Prostate gland (tissue), 2 donors: Measurements from ENCODE around the gene ZG16. TPM values are rescaled to one million over a fixed set of nuclear protein-coding genes. Genes with fewer than 3 reads are reported as not detected.
"Not testable (repeated sequence)": the region's sequence is repeated elsewhere in the genome, so short reads cannot be mapped to it uniquely, and the experiment has no call there.

Source experiments
- DNase-seq: peaks from one replicate; pipeline ENCODE4 v3.0.0-alpha.2; 2019; ENCODE audit warnings: low spot score
- H3K27ac ChIP-seq, 2 donors: fragments of 200-600 bp; sonication (generic); 2 replicates each; pipeline ENCODE4 v1.5.1; 2017 to 2019
- H3K27me3 ChIP-seq: fragments of 200-600 bp; sonication (generic); replicated peaks from 2 replicates; pipeline ENCODE4 v1.5.1; 2019; ENCODE audit not compliant: insufficient read depth
- H3K36me3 ChIP-seq, 2 donors: fragments of 200-600 bp; sonication (generic); 1 replicate in 1 of 2; 2 replicates in 1 of 2; pipeline versions ENCODE4 v1.5.1 to v1.8.1; 2017 to 2019
- H3K4me1 ChIP-seq: fragments of 200-600 bp; sonication (generic); replicated peaks from 2 replicates; pipeline ENCODE4 v1.5.1; 2019
- H3K4me3 ChIP-seq, 2 donors: fragments of 200-600 bp; sonication (generic); 2 replicates each; pipeline ENCODE4 v1.5.1; 2017 to 2019
- H3K9me3 ChIP-seq: fragments of 200-600 bp; sonication (generic); 2 replicates; pipeline ENCODE4 v1.5.1; 2017
- POLR2A ChIP-seq: fragments of 450-650 bp; IDR thresholded peaks from one replicate; pipeline ENCODE4 v1.6.1; 2016; ENCODE audit warnings: antibody characterized with exemption, mild to moderate bottlenecking
- POLR2AphosphoS5 ChIP-seq: sonication (generic); formaldehyde crosslinking; IDR thresholded peaks from one replicate; pipeline ENCODE4 v1.6.1; 2017; ENCODE audit warnings: antibody characterized with exemption
- WGBS: methylation state at CpG from one replicate; pipeline ENCODE4 v1.1.5; 2018; 5-methylcytosine and 5-hydroxymethylcytosine counted together
- intact Hi-C: fragments of 100-400 bp; cut with DNase I; formaldehyde crosslinking; loops from one replicate; pipeline ENCODE4 v1.14.2; 2022
- total RNA-seq, 2 donors: library from RNA; depleted of rRNA; stranded (reverse); fragments of >200 nt; gene quantifications; one replicate each; pipeline ENCODE4 v1.1.0, GENCODE V29; 2016
- TF ChIP-seq, protein P1 (sequence below), 4 experiments: fragments of 200-600 bp in 2 of 4; fragments of 450-650 bp in 2 of 4; sonication (generic) in 2 of 4; IDR thresholded peaks; 1 replicate in 3 of 4; 2 replicates in 1 of 4; pipeline ENCODE4 v1.5.1; 2016 to 2019; ENCODE audit warnings: antibody characterized with exemption in 4 of 4, mild to moderate bottlenecking in 2 of 4, moderate library complexity in 2 of 4

The ZG16 gene
- total RNA-seq, 2 donors from 2014 or later = not detected

DNA sequence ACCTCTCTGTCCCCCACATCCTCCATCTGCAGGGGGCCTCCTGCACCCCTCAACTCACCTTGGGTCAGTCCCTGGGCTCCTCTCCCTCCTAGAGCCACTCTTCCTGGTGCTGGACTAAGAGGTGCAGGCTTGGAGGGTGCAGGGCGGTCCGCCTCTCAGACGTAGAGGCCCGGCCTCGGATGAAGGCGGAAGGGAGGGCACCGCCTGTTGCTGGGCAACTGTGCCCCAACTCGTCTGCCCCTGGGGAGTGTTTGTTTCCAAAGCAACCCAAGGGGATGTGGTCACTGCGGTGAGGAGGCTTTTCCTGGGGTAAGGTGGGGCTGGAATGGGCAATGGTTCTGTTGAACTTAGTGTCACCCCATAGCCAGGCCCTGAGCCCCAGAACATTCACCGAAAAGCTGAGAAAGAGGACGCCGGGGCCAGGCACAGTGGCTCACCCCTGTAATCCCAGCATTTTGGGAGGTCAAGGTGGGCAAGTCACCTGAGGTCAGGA is 32.2 kb upstream of the ZG16 start, which contains the start of gene C16orf54:
Gene C16orf54, minus strand, starts transcription at position 138 of the 493 bp plus-strand sequence. CDS start 1,039 bp downstream, outside the sequence.
- 84% methylated on average over 12 of the region's 12 CpGs for WGBS
- intact Hi-C loops = no loop called here
- no peak for DNase-seq
- H3K4me1 ChIP-seq = peaks cover 18% of the 10 kb centered on the region
- no peaks in the 10 kb centered on the region for H3K9me3 ChIP-seq
- H3K4me3 ChIP-seq = peak within 1 kb of the TSS; percentile 11 to 14
- no peak for TF ChIP-seq POLR2A
- H3K27me3 ChIP-seq = no peaks in the 10 kb centered on the region
- peak within 1 kb of the TSS; percentile 54 to 86 for H3K27ac ChIP-seq
- H3K36me3 ChIP-seq = no peaks in the 10 kb centered on the region

DNA sequence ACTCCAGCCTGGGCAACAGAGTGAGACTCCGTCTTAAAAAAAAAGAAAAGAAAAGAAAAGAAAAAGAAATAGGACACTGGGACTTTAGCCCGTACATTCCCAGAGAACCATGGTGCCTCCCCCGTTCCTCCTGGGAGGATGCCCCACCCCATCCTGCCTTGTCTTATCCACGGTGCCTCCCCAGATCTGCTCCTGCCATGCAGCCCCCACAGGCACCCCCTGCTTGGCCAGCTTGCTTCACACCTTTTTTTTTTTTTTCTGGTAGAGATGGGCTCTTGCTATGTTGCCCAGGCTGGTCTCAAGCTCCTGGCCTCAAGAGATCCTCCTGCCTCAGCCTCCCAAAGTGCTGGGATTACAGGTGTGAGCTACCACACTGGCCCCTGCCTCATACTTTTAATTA is 31.5 kb upstream of the ZG16 start:
- DNase-seq, H3K27ac ChIP-seq, H3K9me3 ChIP-seq, H3K4me3 ChIP-seq, H3K36me3 ChIP-seq, H3K27me3 ChIP-seq, intact Hi-C loops: not testable (repeated sequence)
- H3K4me1 ChIP-seq = peaks cover 12% of the 10 kb centered on the region
- 70% methylated on average over 4 of the region's 4 CpGs for WGBS

DNA sequence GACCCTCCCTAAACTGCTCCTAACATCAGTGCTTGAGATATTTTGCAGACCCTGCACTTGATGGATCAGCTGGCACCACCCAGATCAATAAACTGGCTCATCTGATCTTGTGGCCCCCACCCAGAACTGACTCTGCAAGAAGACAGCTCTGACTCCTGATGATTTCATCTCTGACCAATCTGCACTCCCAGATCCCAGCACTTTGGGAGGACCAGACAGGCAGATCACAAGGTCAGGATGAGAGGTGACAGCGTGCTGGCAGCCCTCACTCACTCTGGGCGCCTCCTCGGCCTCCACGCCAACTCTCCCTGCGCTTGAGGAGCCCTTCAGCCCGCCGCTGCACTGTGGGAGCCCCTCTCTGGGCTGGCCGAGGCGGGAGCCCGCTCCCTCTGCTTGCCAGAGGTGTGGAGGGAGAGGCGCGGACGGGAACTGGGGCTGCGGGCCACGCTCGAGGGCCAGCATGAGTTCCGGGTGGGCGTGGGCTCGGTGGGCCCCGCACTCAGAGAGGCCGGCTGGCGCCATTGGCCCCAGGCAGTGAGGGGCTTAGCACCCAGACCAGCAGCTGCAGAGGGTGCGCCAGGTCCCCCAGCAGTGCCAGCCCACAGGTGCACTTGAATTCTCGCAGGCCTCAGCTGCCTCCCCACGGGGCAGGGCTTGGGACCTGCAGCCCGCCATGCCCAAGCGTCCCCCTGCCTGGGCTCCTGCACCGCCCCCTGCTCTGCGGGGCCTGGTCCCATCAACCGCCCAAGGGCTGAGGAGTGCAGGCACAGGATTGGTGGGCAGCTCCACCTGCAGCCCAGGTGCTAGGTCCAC is 29.9 kb upstream of the ZG16 start:
- Histone ChIP-seq H3K9me3 (no peaks in the 10 kb centered on the region), H3K36me3 (no peaks in the 10 kb centered on the region), H3K27me3 (no peaks in the 10 kb centered on the region), H3K4me1 (peaks cover 8% of the 10 kb centered on the region), H3K27ac (peak overlapping the region; percentile 42 to 61), H3K4me3 (no peak overlapping the region)
- 94% methylated on average over 22 of the region's 30 CpGs for WGBS
- TF ChIP-seq POLR2AphosphoS5 = no peak
- TF ChIP-seq, protein P1, sequence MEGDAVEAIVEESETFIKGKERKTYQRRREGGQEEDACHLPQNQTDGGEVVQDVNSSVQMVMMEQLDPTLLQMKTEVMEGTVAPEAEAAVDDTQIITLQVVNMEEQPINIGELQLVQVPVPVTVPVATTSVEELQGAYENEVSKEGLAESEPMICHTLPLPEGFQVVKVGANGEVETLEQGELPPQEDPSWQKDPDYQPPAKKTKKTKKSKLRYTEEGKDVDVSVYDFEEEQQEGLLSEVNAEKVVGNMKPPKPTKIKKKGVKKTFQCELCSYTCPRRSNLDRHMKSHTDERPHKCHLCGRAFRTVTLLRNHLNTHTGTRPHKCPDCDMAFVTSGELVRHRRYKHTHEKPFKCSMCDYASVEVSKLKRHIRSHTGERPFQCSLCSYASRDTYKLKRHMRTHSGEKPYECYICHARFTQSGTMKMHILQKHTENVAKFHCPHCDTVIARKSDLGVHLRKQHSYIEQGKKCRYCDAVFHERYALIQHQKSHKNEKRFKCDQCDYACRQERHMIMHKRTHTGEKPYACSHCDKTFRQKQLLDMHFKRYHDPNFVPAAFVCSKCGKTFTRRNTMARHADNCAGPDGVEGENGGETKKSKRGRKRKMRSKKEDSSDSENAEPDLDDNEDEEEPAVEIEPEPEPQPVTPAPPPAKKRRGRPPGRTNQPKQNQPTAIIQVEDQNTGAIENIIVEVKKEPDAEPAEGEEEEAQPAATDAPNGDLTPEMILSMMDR (IDR thresholded peaks at IDR 0.05) = no peak
- TF ChIP-seq POLR2A = no peak
- intact Hi-C loops = no loop called here
- DNase-seq = no peak

DNA sequence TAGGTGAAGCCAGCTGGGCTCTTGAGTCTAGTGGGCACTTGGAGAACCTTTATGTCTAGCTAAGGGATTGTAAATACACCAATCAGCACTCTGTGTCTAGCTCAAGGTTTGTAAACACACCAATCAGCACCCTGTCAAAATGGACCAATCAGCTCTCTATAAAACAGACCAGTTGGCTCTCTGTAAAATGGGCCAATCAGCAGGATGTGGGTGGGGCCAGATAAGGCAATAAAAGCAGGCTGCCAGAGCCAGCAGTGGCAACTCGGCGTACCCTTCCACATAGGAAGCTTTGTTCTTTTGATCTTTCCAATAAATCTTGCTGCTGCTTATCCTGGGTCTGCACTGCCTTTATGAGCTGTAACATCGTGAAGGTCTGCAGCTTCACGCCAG is 29.3 kb upstream of the ZG16 start:
- peak overlapping the region in 1 of 2 donors; percentile 61 for H3K27ac ChIP-seq
- H3K4me1 ChIP-seq, H3K9me3 ChIP-seq, H3K36me3 ChIP-seq, H3K27me3 ChIP-seq, H3K4me3 ChIP-seq, intact Hi-C loops, DNase-seq: not testable (repeated sequence)
- WGBS = 39% methylated on average over 4 of the region's 4 CpGs

DNA sequence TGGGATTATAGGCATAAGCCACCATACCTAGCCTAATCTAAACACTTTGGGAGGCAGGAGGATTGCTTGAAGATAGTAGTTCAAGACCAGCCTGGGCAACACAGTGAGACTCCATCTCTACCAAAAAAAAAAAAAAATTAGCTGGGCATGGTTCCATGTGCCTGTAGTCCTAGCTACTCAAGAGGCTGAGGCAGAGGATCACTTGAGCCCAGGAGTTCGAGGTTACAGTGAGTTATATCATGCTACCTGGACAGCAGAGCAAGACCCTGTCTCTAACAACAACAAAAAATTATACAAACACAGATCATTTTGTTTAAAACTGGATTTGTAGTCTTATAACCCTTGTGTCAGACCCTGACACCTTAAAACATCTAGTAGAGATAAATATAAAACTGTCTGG is 24.5 kb upstream of the ZG16 start:
- no peaks in the 10 kb centered on the region for H3K4me1 ChIP-seq
- no peak overlapping the region for H3K27ac ChIP-seq
- whole genome bisulfite sequencing = 71% methylated on average over 1 of the region's 1 CpG
- TF ChIP-seq POLR2AphosphoS5 (no peak), POLR2A (no peak)
- TF ChIP-seq, protein P1 (IDR thresholded peaks at IDR 0.05) = no peak
- H3K9me3 ChIP-seq = no peaks in the 10 kb centered on the region
- no peaks in the 10 kb centered on the region for H3K36me3 ChIP-seq
- intact Hi-C loops = no loop called here
- no peak for DNase-seq
- H3K27me3 ChIP-seq = no peaks in the 10 kb centered on the region
- no peak overlapping the region for H3K4me3 ChIP-seq

DNA sequence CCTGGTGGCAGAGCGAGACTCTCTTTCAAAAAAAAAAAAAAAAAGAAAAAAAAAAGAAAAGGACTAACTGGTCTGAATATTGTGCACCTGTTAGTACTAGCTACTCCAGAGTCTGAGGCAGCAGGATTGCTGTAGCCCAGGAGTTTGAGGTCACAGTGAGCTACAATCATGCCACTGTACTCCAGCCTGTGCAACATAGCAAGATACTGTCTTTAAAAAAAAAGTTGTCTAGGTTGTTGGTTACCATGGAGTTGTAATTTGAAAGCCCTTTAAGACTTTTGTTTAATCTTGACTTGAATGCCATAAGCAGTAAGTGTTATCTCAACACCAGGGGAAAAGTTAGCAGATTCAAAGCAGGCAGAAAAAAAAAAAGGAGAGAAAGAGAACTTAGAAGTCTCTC is 21.4 kb upstream of the ZG16 start:
- no peaks in the 10 kb centered on the region for H3K36me3 ChIP-seq
- H3K9me3 ChIP-seq = no peaks in the 10 kb centered on the region
- H3K27me3 ChIP-seq = no peaks in the 10 kb centered on the region
- no peak for DNase-seq
- intact Hi-C loops = no loop called here
- no peak overlapping the region for H3K4me3 ChIP-seq
- 88% methylated on average over 1 of the region's 1 CpG for WGBS
- no peak for TF ChIP-seq POLR2A
- TF ChIP-seq POLR2AphosphoS5 = no peak
- TF ChIP-seq, protein P1 (IDR thresholded peaks at IDR 0.05) = no peak
- H3K4me1 ChIP-seq = no peaks in the 10 kb centered on the region
- H3K27ac ChIP-seq = no peak overlapping the region

DNA sequence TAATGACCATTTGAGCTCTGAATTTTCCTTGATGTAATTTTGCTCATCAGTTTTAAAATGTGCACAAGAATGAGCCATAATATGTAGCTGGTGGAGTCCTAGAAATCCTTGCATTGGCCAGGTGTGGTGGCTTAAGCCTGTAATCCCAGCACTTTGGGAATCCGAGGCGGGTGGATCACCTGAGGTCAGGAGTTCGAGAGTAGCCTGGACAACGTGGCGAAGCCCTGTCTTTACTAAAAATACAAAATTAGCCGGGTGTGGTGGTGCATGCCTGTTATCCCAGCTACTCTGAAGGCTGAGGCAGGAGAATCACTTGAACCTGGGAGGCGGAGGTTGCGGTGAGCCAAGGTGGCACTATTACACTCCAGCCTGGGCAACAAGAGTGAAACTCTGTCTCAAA is 21.0 kb upstream of the ZG16 start:
- H3K27ac ChIP-seq, H3K4me1 ChIP-seq, H3K4me3 ChIP-seq, H3K36me3 ChIP-seq, DNase-seq, H3K27me3 ChIP-seq, intact Hi-C loops, H3K9me3 ChIP-seq: not testable (repeated sequence)
- WGBS = 88% methylated on average over 8 of the region's 8 CpGs
